GM12878 (cell line): ENCODE data around the gene CD48. TPM values are rescaled to one million over a fixed set of nuclear protein-coding genes. Genes with fewer than 3 reads are reported as not detected.

Experiments used
- ATAC-seq: fragments of 200-7000 bp; cut with Tn5 transposase; 3 replicates; pipeline ENCODE4 v1.9.1; 2020; ENCODE audit warnings: mild to moderate bottlenecking, moderate library complexity
- BruUV-seq: library from RNA; stranded (reverse); fragments of 400-500 nt; replicated peaks from 2 replicates; lab custom pipeline; 2021; lab: Mats Ljungman, UMichigan
- CTCF ChIA-PET: fragments of 300-600 bp; sonication (Branson Sonifier 250); formaldehyde crosslinking; extraction: SDS; loops from one replicate; lab custom pipeline; 2021; ENCODE audit warnings: inconsistent platforms; lab: Yijun Ruan, JAX
- POLR2A ChIA-PET: fragments of 350-600 bp; formaldehyde crosslinking; extraction: SDS; loops from one replicate; lab custom pipeline; 2021; ENCODE audit warnings: inconsistent platforms; lab: Charles Lee
- RAD21 ChIA-PET: fragments of 300-600 bp; sonication (Branson Sonifier 250); formaldehyde crosslinking; loops from one replicate; lab custom pipeline; 2023; ENCODE audit warnings: antibody characterized with exemption; ENCODE audit not compliant: unreplicated experiment; lab: Charles Lee
- SMC1A ChIA-PET: fragments of 300-600 bp; sonication (Branson Sonifier 250); formaldehyde crosslinking; loops from one replicate; lab custom pipeline; 2023; ENCODE audit not compliant: unreplicated experiment, uncharacterized antibody; lab: Charles Lee
- DNase-seq: peaks from one replicate; pipeline ENCODE4 v3.0.0-alpha.2; 2011; ENCODE audit warnings: low read depth, low spot score
- FAIRE-seq: peaks from 3 replicates; lab custom pipeline; 2011; peaks lifted over from hg19 to GRCh38; lab: Jason Lieb, UNC
- H2AFZ ChIP-seq: 2 replicates; pipeline ENCODE4 v1.6.0; 2011; ENCODE audit warnings: low read depth, low read length, control low read depth; ENCODE audit not compliant: control insufficient read depth
- H3K27ac ChIP-seq: 2 replicates; pipeline ENCODE4 v1.5.1; 2011; ENCODE audit warnings: control low read depth; ENCODE audit not compliant: control insufficient read depth, insufficient read depth
- H3K27me3 ChIP-seq, 2 experiments: replicated peaks in 1 of 2; 2 replicates each; pipeline versions ENCODE4 v1.6.0 to v1.6.1; 2011; ENCODE audit warnings: low read length in 1 of 2; ENCODE audit not compliant: control insufficient read depth in 2 of 2, insufficient read depth in 2 of 2
- H3K36me3 ChIP-seq, 2 experiments: 2 replicates each; pipeline ENCODE4 v1.5.1; 2011; ENCODE audit warnings: low read length in 1 of 2; ENCODE audit not compliant: control insufficient read depth in 2 of 2, insufficient read depth in 2 of 2
- H3K4me1 ChIP-seq: 2 replicates; pipeline ENCODE4 v1.6.1; 2011; ENCODE audit warnings: mild to moderate bottlenecking, low read length, moderate library complexity, mixed read lengths; ENCODE audit not compliant: control insufficient read depth, insufficient read depth
- H3K4me2 ChIP-seq: 2 replicates; pipeline ENCODE4 v1.6.0; 2011; ENCODE audit warnings: control low read depth; ENCODE audit not compliant: control insufficient read depth, insufficient read depth
- H3K4me3 ChIP-seq: fragments of 200-600 bp; sonication (generic); 2 replicates; pipeline ENCODE4 v1.5.1; 2016
- H3K79me2 ChIP-seq: 2 replicates; pipeline ENCODE4 v1.6.0; 2011; ENCODE audit warnings: low read length; ENCODE audit not compliant: control insufficient read depth, insufficient read depth
- H3K9ac ChIP-seq: 2 replicates; pipeline ENCODE4 v1.8.0; 2011; ENCODE audit warnings: low read length, control low read depth, mixed read lengths; ENCODE audit not compliant: control insufficient read depth, insufficient read depth
- H3K9me3 ChIP-seq: replicated peaks from 3 replicates; pipeline ENCODE4 v1.5.1; 2011; ENCODE audit warnings: mild to moderate bottlenecking, low read length; ENCODE audit not compliant: control insufficient read depth, insufficient read depth
- H4K20me1 ChIP-seq: 2 replicates; pipeline ENCODE4 v1.6.0; 2011; ENCODE audit not compliant: control insufficient read depth, insufficient read depth
- EP300 ChIP-seq, 2 experiments: fragments of 150-350 bp in 1 of 2; IDR thresholded peaks; 2 replicates each; pipeline ENCODE4 v1.6.1; 2011 to 2012; ENCODE audit warnings: low read depth in 2 of 2, low read length in 2 of 2, borderline replicate concordance in 1 of 2, improper control_type of control experiment in 1 of 2, inconsistent platforms in 1 of 2; ENCODE audit not compliant: control insufficient read depth in 1 of 2
- ETV6 ChIP-seq, 2 experiments: fragments of 450-650 bp in 1 of 2; IDR thresholded peaks in 1 of 2; conservative IDR thresholded peaks in 1 of 2; 2 replicates each; pipeline ENCODE4 v1.6.1; 2014; ENCODE audit warnings: antibody characterized with exemption in 1 of 2, borderline replicate concordance in 1 of 2, low read depth in 1 of 2, mild to moderate bottlenecking in 1 of 2, moderate library complexity in 1 of 2
- GABPA ChIP-seq: IDR thresholded peaks from 2 replicates; pipeline ENCODE4 v1.6.1; 2014; ENCODE audit warnings: antibody characterized with exemption, low read depth, mild to moderate bottlenecking, inconsistent platforms
- IRF4 ChIP-seq: IDR thresholded peaks from 2 replicates; pipeline ENCODE4 v1.6.1; 2011; ENCODE audit warnings: low read depth, low read length
- JUND ChIP-seq: IDR thresholded peaks from 2 replicates; pipeline ENCODE4 v1.6.1; 2012; ENCODE audit warnings: low read depth, mild to moderate bottlenecking, low read length, improper control_type of control experiment, moderate library complexity
- MTA2 ChIP-seq: fragments of 450-650 bp; IDR thresholded peaks from 2 replicates; pipeline ENCODE4 v1.6.1; 2016; ENCODE audit warnings: low read depth, mild to moderate bottlenecking, moderate library complexity
- RUNX3 ChIP-seq: IDR thresholded peaks from 2 replicates; pipeline ENCODE4 v1.6.1; 2012; ENCODE audit warnings: low read length, inconsistent platforms
- STAT1 ChIP-seq: fragments of 450-650 bp; conservative IDR thresholded peaks from 2 replicates; pipeline ENCODE4 v1.6.1; 2014; ENCODE audit warnings: antibody characterized with exemption, mild to moderate bottlenecking
- TARDBP ChIP-seq: IDR thresholded peaks from 2 replicates; pipeline ENCODE4 v1.6.1; 2016; ENCODE audit warnings: borderline replicate concordance
- TCF12 ChIP-seq: IDR thresholded peaks from 2 replicates; pipeline ENCODE4 v1.6.1; 2011; ENCODE audit warnings: low read depth, mild to moderate bottlenecking, low read length
- WGBS: methylation state at CpG from one replicate; pipeline ENCODE4 v1.1.6; 2016; ENCODE audit warnings: low lambda C conversion rate; ENCODE audit not compliant: insufficient replicate concordance, insufficient coverage; ENCODE audit errors: missing lambda C conversion rate; 5-methylcytosine and 5-hydroxymethylcytosine counted together
- in situ Hi-C: fragments of 300-500 bp; cut with MboI; formaldehyde crosslinking; loops from 9 replicates; pipeline ENCODE4 v1.14.3; 2018; ENCODE audit warnings: mixed read lengths
- intact Hi-C: fragments of 100-400 bp; cut with micrococcal nuclease; formaldehyde crosslinking; loops from one replicate; pipeline ENCODE4 v1.14.2; 2022; ENCODE audit not compliant: unreplicated experiment
- polyA plus RNA-seq, 11 experiments: library from polyadenylated mRNA; depleted of rRNA in 4 of 11; unstranded in 6 of 11; stranded (reverse) in 5 of 11; fragments of >200 nt; fragmentation: Nextera tagmentation in 4 of 11; fragmentation: Illumina TruSeq in 1 of 11; extraction: Ambion mirVana in 4 of 11; extraction: Trizol in 1 of 11; gene quantifications; 1 replicate in 1 of 11; 2 replicates in 10 of 11; pipeline versions ENCODE4 v1.2.1 to v1.2.3, GENCODE V29; 2011 to 2016; ENCODE audit warnings: inconsistent platforms in 2 of 11, missing spikeins in 2 of 11, low read depth in 1 of 11
- total RNA-seq, 4 experiments: library from RNA; depleted of rRNA in 3 of 4; stranded (reverse); fragments of >200 nt in 3 of 4; fragmentation: Illumina TruSeq in 1 of 4; extraction: Trizol in 1 of 4; gene quantifications; 2 replicates each; pipeline versions ENCODE4 v1.2.1 to v1.2.3, GENCODE V29; 2013 to 2021
- TF ChIP-seq, protein P1 (sequence below): fragments of 150-350 bp; IDR thresholded peaks from 2 replicates; pipeline ENCODE4 v1.6.1; 2014; ENCODE audit warnings: mild to moderate bottlenecking, low read depth, low read length
- TF ChIP-seq, protein P2 (sequence below): IDR thresholded peaks from 2 replicates; pipeline ENCODE4 v1.6.1; 2012; ENCODE audit warnings: low read length, inconsistent platforms
- TF ChIP-seq, protein P3 (sequence below): fragments of 450-650 bp; IDR thresholded peaks from 2 replicates; pipeline ENCODE4 v1.6.1; 2017; ENCODE audit warnings: mild to moderate bottlenecking, moderate library complexity
- TF ChIP-seq, protein P4 (sequence below): IDR thresholded peaks from 2 replicates; pipeline ENCODE4 v1.6.1; 2012; ENCODE audit warnings: low read depth, low read length, improper control_type of control experiment

Gene CD48
- total and polyA plus RNA-seq, 10 of the 15 experiments (the other 5 are each of a cell fraction or from before 2014, with no cell fraction given) = 302 to 1,315 (median 430) TPM

DNA sequence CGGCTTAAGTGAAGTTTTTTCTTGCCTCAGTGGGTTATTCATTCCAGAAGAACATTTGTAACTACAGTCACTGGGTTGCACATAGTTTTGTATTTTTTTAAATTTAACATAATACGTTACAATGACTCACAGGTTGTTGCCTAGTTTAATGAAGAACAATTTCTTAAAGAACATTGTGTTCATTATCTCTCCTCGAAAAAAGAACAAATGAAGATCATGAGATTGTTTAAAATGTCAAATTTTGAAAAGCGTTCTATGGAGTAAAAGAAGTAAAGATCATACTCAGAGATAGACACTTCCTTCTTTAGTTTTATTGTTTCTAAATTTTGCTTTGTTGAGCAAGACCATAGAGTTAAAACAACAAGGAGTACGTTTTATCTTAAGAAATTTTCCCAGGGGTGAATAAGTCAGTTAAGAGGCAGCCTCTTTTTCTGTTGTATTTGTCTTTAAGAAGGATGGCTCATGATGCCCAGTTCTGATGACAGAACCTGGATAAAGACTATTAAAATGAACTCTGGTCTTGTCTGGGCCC lies 54.3 kb downstream of the CD48 start (continued):
- no peak for TF ChIP-seq STAT1
- no peak for TF ChIP-seq GABPA
- TF ChIP-seq, protein P1, sequence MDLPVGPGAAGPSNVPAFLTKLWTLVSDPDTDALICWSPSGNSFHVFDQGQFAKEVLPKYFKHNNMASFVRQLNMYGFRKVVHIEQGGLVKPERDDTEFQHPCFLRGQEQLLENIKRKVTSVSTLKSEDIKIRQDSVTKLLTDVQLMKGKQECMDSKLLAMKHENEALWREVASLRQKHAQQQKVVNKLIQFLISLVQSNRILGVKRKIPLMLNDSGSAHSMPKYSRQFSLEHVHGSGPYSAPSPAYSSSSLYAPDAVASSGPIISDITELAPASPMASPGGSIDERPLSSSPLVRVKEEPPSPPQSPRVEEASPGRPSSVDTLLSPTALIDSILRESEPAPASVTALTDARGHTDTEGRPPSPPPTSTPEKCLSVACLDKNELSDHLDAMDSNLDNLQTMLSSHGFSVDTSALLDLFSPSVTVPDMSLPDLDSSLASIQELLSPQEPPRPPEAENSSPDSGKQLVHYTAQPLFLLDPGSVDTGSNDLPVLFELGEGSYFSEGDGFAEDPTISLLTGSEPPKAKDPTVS = no peak
- no peak for TF ChIP-seq JUND
- TF ChIP-seq TCF12 = no peak

DNA sequence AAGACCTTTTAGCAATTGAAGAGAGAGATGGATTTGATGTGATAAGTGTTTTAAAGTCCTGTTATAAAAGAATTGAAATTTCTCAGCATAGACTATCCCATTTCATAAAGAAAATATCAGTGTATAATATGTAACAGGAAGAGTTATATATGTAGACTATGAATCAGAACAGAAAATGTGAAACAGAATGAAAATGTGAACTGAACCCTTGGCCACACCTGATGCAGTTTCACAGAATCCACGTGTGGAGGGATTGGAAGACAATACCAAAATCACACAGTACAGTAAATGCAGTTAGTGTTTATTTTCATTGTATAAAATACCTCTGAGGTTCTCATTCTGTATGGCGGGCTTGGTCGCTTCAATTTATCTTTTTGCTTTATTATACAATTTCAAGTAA lies 54.9 kb downstream of the CD48 start:
- ChIA-PET SMC1A (interaction anchor here (1.0 to 12.3 kb wide), 4 partner anchors 8 to 28 kb away, joined by 3 to 187 read pairs (median 8); no protein-coding TSS in a partner anchor), RAD21 (interaction anchor here (0.7 to 1.3 kb wide), 5 partner anchors 8 to 111 kb away, joined by 3 to 8 read pairs (median 3); no protein-coding TSS in a partner anchor), CTCF (interaction anchor here (1.9 kb wide), 1 partner anchor 19 kb away, joined by 5 read pairs; no protein-coding TSS in a partner anchor), POLR2A (interaction anchor here (0.7 to 9.0 kb wide), 5 partner anchors 9 to 119 kb away, joined by 3 to 61 read pairs (median 5); no protein-coding TSS in a partner anchor)
- Histone ChIP-seq H3K27ac (peak overlapping the region; percentile 76), H3K9ac (no peak overlapping the region), H2AFZ (no peak overlapping the region), H3K27me3 (no peaks in the 10 kb centered on the region), H3K79me2 (peaks cover 28% of the 10 kb centered on the region), H3K4me3 (no peak overlapping the region), H3K4me2 (peak overlapping the region; percentile 62), H3K4me1 (peaks cover 64% of the 10 kb centered on the region), H3K36me3 (no peaks in the 10 kb centered on the region)
- DNase-seq (no peak), FAIRE-seq (no peak)
- in situ Hi-C loops (no loop called here), intact Hi-C loops (no loop called here)
- BruUV-seq = no TSS peak
- TF ChIP-seq IRF4 = no peak
- TF ChIP-seq, protein P2, sequence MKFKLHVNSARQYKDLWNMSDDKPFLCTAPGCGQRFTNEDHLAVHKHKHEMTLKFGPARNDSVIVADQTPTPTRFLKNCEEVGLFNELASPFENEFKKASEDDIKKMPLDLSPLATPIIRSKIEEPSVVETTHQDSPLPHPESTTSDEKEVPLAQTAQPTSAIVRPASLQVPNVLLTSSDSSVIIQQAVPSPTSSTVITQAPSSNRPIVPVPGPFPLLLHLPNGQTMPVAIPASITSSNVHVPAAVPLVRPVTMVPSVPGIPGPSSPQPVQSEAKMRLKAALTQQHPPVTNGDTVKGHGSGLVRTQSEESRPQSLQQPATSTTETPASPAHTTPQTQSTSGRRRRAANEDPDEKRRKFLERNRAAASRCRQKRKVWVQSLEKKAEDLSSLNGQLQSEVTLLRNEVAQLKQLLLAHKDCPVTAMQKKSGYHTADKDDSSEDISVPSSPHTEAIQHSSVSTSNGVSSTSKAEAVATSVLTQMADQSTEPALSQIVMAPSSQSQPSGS = 0 out of 2 replicates have a peak, but pooled peaks have one; percentile 27
- no peak for TF ChIP-seq MTA2
- TF ChIP-seq, protein P3, sequence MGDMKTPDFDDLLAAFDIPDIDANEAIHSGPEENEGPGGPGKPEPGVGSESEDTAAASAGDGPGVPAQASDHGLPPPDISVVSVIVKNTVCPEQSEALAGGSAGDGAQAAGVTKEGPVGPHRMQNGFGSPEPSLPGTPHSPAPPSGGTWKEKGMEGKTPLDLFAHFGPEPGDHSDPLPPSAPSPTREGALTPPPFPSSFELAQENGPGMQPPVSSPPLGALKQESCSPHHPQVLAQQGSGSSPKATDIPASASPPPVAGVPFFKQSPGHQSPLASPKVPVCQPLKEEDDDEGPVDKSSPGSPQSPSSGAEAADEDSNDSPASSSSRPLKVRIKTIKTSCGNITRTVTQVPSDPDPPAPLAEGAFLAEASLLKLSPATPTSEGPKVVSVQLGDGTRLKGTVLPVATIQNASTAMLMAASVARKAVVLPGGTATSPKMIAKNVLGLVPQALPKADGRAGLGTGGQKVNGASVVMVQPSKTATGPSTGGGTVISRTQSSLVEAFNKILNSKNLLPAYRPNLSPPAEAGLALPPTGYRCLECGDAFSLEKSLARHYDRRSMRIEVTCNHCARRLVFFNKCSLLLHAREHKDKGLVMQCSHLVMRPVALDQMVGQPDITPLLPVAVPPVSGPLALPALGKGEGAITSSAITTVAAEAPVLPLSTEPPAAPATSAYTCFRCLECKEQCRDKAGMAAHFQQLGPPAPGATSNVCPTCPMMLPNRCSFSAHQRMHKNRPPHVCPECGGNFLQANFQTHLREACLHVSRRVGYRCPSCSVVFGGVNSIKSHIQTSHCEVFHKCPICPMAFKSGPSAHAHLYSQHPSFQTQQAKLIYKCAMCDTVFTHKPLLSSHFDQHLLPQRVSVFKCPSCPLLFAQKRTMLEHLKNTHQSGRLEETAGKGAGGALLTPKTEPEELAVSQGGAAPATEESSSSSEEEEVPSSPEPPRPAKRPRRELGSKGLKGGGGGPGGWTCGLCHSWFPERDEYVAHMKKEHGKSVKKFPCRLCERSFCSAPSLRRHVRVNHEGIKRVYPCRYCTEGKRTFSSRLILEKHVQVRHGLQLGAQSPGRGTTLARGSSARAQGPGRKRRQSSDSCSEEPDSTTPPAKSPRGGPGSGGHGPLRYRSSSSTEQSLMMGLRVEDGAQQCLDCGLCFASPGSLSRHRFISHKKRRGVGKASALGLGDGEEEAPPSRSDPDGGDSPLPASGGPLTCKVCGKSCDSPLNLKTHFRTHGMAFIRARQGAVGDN = no peak
- no peak for TF ChIP-seq TARDBP
- TF ChIP-seq EP300 (IDR thresholded peaks at IDR 0.05; ENCODE audit: borderline replicate concordance in 1 of 2, control insufficient read depth in 1 of 2, low read depth in 2 of 2, low read length in 2 of 2) = no peak
- peak; percentile 44; the same call in 1 of the 2 replicates for TF ChIP-seq RUNX3
- 0 out of 4 replicates have a peak, but pooled peaks of 1 of the 2 experiments have one; percentile 32 for TF ChIP-seq ETV6 (conservative IDR thresholded peaks at IDR 0.05 in 1 of 2, IDR thresholded peaks at IDR 0.05 in 1 of 2; ENCODE audit: borderline replicate concordance in 1 of 2, low read depth in 1 of 2)
- TF ChIP-seq, protein P4, sequence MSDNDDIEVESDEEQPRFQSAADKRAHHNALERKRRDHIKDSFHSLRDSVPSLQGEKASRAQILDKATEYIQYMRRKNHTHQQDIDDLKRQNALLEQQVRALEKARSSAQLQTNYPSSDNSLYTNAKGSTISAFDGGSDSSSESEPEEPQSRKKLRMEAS = no peak
- TF ChIP-seq, all 136 proteins: peak for 3
- ATAC-seq = peak; percentile 40
- Histone ChIP-seq H3K9me3 (no peaks in the 10 kb centered on the region; the same call in 1 of the 3 replicates), H4K20me1 (no peaks in the 10 kb centered on the region)
- 50% methylated on average over 3 of the region's 3 CpGs for WGBS
